ENCODE data around the gene APBB2. TPM values are rescaled to one million over a fixed set of nuclear protein-coding genes. Genes with fewer than 3 reads are reported as not detected.
"Not testable (repeated sequence)": the region's sequence is repeated elsewhere in the genome, so short reads cannot be mapped to it uniquely, and the experiment has no call there.

The APBB2 gene
- total and polyA plus RNA-seq, 11 donors, result 8.6 to 39.1 (median 26.7) TPM

- Histone ChIP-seq H3K36me3 (no peaks in the 10 kb centered on the region), H3K4me1 (peaks cover 0 to 41% (median 19%) of the 10 kb centered on the region in 12 donors), H3K27me3 (no peaks in the 10 kb centered on the region), H3K27ac (peak overlapping the region; percentile 57 to 90 (median 78)), H3K4me3 (no peak overlapping the region), H3K9me3 (no peaks in the 10 kb centered on the region)
- intact Hi-C loops (cut with DNase I), result loop anchor here in 4 of 10 donors (5.0 to 10.0 kb wide), 3 partner anchors 45 to 160 kb away; partner anchors contain the start of gene APBB2 (in 2 of the 4)
- no peak for DNase-seq
- 87 to 93% (median 92%) methylated on average over 5 of the region's 5 CpGs for WGBS, 4 donors
- no peak for TF ChIP-seq CTCF (IDR thresholded peaks at IDR 0.05)
- TF ChIP-seq POLR2A (IDR thresholded peaks at IDR 0.05), result no peak
- no peak for ATAC-seq
Measured at GRCh38 chr4:41052287-41052686, 162.1 kb downstream of the APBB2 start.

- peak overlapping the region in 10 of 12 donors; percentile 6 to 60 (median 38) for H3K4me3 ChIP-seq
- peak overlapping the region; percentile 57 to 90 (median 78) for H3K27ac ChIP-seq
- intact Hi-C loops (cut with DNase I), result loop anchor here in 5 of 10 donors (2.0 to 10.0 kb wide), 4 partner anchors 46 to 162 kb away; partner anchors contain the start of gene APBB2 (in 2 of the 5)
- H3K27me3 ChIP-seq, result no peaks in the 10 kb centered on the region
- ATAC-seq (peak; percentile 64 to 93 (median 81)), DNase-seq (peak in 4 of 5 donors; percentile 28 to 62 (median 50))
- H3K36me3 ChIP-seq, result no peaks in the 10 kb centered on the region
- WGBS, 4 donors, result 53 to 64% (median 61%) methylated on average over 11 of the region's 11 CpGs
- H3K4me1 ChIP-seq, result peaks cover 0 to 46% (median 19%) of the 10 kb centered on the region in 12 donors
- TF ChIP-seq POLR2A (IDR thresholded peaks at IDR 0.05) (no peak), CTCF (IDR thresholded peaks at IDR 0.05) (no peak)
- H3K9me3 ChIP-seq, result no peaks in the 10 kb centered on the region
Measured at GRCh38 chr4:41050880-41051775, 163.2 kb downstream of the APBB2 start.

- peak overlapping the region; percentile 57 to 90 (median 78) for H3K27ac ChIP-seq
- H3K36me3 ChIP-seq, result no peaks in the 10 kb centered on the region
- TF ChIP-seq POLR2A (IDR thresholded peaks at IDR 0.05) (no peak), CTCF (IDR thresholded peaks at IDR 0.05) (no peak)
- H3K4me3 ChIP-seq, result peak overlapping the region in 10 of 12 donors; percentile 6 to 60 (median 38)
- intact Hi-C loops (cut with DNase I), result loop anchor here in 5 of 10 donors (2.0 to 10.0 kb wide), 4 partner anchors 47 to 163 kb away; partner anchors contain the start of gene APBB2 (in 2 of the 5)
- 47 to 78% (median 73%) methylated on average over 1 of the region's 1 CpG for WGBS, 4 donors
- DNase-seq, result no peak
- peak in 1 of 4 donors; percentile 3 for ATAC-seq
- H3K27me3 ChIP-seq, result no peaks in the 10 kb centered on the region
- peaks cover 0 to 4% (median 0%) of the 10 kb centered on the region in 12 donors for H3K9me3 ChIP-seq
- H3K4me1 ChIP-seq, result peaks cover 0 to 46% (median 19%) of the 10 kb centered on the region in 12 donors
Measured at GRCh38 chr4:41050116-41050515, 164.2 kb downstream of the APBB2 start.

- WGBS, 4 donors, result 57 to 75% (median 69%) methylated on average over 12 to 39 of the region's 40 CpGs
Measured at GRCh38 chr4:41049176-41049575, 165.2 kb downstream of the APBB2 start.

More at GRCh38 chr4:41049176-41049575, 165.2 kb downstream of the APBB2 start:
- peak overlapping the region in 10 of 12 donors; percentile 22 to 60 (median 49) for H3K4me3 ChIP-seq
- H3K36me3 ChIP-seq, H3K27me3 ChIP-seq, ATAC-seq, DNase-seq: not testable (repeated sequence)
- H3K9me3 ChIP-seq, result peaks cover 0 to 13% (median 4%) of the 10 kb centered on the region in 12 donors
- peak overlapping the region; percentile 32 to 87 (median 70) for H3K27ac ChIP-seq
- peaks cover 0 to 46% (median 19%) of the 10 kb centered on the region in 12 donors for H3K4me1 ChIP-seq
- intact Hi-C loops (cut with DNase I), result loop anchor here in 2 of 10 donors (5.0 to 10.0 kb wide), 2 partner anchors 64 to 163 kb away; partner anchors contain the start of gene APBB2 (in 1 of the 2)

Data from heart left ventricle (tissue), 16 donors.